OCI-LY1 (cell line): ENCODE results near the gene CD69.

Source experiments
- EZH2 ChIP-seq: fragments of 200-600 bp; sonication (generic), shearing (Covaris generic); IDR thresholded peaks from 2 replicates; pipeline ENCODE4 v1.8.0; 2017; ENCODE audit warnings: borderline replicate concordance, mixed run types, mild to moderate bottlenecking, antibody characterized with exemption, low read length, moderate library complexity, mixed read lengths
- TF ChIP-seq, protein P1 (sequence below): fragments of 200-600 bp; sonication (generic), shearing (Covaris generic); IDR thresholded peaks from 2 replicates; pipeline ENCODE4 v1.5.1; 2017; ENCODE audit warnings: mild to moderate bottlenecking, antibody characterized with exemption, low read length, moderate library complexity, mixed read lengths

DNA sequence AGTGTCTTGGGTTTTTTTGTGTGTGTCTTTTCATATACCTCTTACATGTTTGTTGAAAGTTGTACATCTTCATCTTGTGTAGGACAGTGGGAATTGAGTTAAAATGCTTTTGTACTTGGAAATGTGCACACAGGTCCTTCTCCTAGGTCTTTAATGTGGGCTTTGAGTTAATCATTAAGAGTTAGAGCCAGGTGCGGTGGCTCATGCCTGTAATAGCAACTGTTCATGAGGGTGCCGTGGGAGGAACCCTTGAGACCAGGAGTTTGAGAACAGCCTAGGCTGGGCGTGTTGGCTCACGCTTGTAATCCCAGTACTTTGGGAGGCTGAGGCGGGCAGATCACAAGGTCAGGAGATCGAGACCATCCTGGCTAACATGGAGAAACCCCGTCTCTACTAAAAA is 41.7 kb downstream of the CD69 start:
- TF ChIP-seq, protein P1, sequence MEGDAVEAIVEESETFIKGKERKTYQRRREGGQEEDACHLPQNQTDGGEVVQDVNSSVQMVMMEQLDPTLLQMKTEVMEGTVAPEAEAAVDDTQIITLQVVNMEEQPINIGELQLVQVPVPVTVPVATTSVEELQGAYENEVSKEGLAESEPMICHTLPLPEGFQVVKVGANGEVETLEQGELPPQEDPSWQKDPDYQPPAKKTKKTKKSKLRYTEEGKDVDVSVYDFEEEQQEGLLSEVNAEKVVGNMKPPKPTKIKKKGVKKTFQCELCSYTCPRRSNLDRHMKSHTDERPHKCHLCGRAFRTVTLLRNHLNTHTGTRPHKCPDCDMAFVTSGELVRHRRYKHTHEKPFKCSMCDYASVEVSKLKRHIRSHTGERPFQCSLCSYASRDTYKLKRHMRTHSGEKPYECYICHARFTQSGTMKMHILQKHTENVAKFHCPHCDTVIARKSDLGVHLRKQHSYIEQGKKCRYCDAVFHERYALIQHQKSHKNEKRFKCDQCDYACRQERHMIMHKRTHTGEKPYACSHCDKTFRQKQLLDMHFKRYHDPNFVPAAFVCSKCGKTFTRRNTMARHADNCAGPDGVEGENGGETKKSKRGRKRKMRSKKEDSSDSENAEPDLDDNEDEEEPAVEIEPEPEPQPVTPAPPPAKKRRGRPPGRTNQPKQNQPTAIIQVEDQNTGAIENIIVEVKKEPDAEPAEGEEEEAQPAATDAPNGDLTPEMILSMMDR, result no peak
- TF ChIP-seq EZH2, result no peak
